Measurements from ENCODE around the gene SLC25A26. TPM values are rescaled to one million over a fixed set of nuclear protein-coding genes. Genes with fewer than 3 reads are reported as not detected.

The SLC25A26 gene
- total RNA-seq, 2 donors from 2014 or later = 17.1 to 17.8 TPM

GRCh38 chr3:66411961-66412887 lies 191.4 kb downstream of the SLC25A26 start:
- Histone ChIP-seq H3K9me3 (no peaks in the 10 kb centered on the region), H3K36me3 (no peaks in the 10 kb centered on the region), H3K4me3 (no peak overlapping the region), H3K27ac (no peak overlapping the region), H3K4me1 (peaks cover 9% of the 10 kb centered on the region), H3K9ac (ENCODE audit: low read depth in 2 of 2, low read length in 2 of 2) (no peak overlapping the region), H3K27me3 (no peaks in the 10 kb centered on the region)
- no peak for TF ChIP-seq CTCF (IDR thresholded peaks at IDR 0.05)
- no peak for DNase-seq
- intact Hi-C loops (cut with DNase I) = no loop called here

GRCh38 chr3:66413151-66413751 lies 192.4 kb downstream of the SLC25A26 start:
- H3K9me3 ChIP-seq = no peaks in the 10 kb centered on the region
- H3K36me3 ChIP-seq = no peaks in the 10 kb centered on the region
- no peak overlapping the region for H3K9ac ChIP-seq (ENCODE audit: low read depth in 2 of 2, low read length in 2 of 2)
- H3K4me1 ChIP-seq = peaks cover 5% of the 10 kb centered on the region
- no peak for DNase-seq
- H3K27me3 ChIP-seq = no peaks in the 10 kb centered on the region
- H3K4me3 ChIP-seq = no peak overlapping the region
- H3K27ac ChIP-seq = no peak overlapping the region
- intact Hi-C loops (cut with DNase I) = no loop called here
- no peak for TF ChIP-seq CTCF (IDR thresholded peaks at IDR 0.05)

DNA sequence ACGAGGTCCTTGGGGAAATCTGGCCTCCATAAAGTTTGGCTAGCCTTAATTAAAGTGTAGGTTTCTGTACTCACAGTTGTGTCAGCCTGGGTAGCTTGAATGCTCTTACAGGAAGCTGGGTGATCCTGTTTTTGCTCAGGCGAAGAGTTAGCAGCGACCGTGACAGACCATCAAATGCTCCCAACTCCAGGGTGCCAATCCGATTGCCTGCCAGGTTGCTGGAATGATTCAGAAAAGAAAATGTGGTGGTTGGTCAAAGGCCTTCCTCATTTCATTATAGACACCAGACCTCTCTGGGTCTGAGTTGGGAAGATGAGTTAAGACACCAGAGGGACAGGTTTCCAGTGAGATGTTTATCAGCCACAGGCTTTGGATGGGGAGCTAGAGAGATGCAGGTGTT lies 194.0 kb downstream of the SLC25A26 start:
- peaks cover 3% of the 10 kb centered on the region for H3K4me1 ChIP-seq
- no peak overlapping the region for H3K4me3 ChIP-seq
- no peaks in the 10 kb centered on the region for H3K27me3 ChIP-seq
- DNase-seq = no peak
- intact Hi-C loops (cut with DNase I) = no loop called here
- no peak for TF ChIP-seq CTCF (IDR thresholded peaks at IDR 0.05)
- H3K36me3 ChIP-seq = no peaks in the 10 kb centered on the region
- no peak overlapping the region for H3K9ac ChIP-seq (ENCODE audit: low read depth in 2 of 2, low read length in 2 of 2)
- H3K27ac ChIP-seq = no peak overlapping the region
- no peaks in the 10 kb centered on the region for H3K9me3 ChIP-seq

DNA sequence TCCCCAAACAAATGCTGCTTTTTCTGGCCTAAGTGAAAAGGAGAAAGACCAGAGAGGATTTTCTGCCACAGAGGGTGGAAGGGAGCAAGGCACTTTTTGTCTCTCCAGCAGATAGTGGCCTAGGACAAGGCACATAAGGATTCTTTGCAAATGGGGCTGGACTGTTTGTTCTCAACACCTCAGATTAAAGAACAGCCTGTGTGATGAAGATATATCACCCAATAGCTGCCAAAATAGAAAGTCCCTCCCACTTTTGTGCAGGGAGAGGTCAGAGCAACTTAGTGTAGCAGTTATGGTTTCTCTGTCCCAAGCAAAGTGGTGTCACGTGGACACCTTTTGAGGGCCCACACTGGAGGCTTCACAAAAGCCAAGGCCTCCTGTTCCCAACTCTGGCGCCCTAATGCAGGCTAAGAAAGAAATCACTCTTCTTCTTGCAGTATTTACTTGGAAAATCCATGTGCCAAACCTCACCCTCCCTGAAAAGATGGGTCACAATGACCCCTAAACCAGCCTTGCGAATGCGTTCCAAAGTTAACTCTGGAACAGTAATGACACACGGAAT lies 195.1 kb downstream of the SLC25A26 start:
- Histone ChIP-seq H3K27ac (no peak overlapping the region), H3K9ac (ENCODE audit: low read depth in 2 of 2, low read length in 2 of 2) (no peak overlapping the region), H3K4me1 (peaks cover 3% of the 10 kb centered on the region), H3K27me3 (no peaks in the 10 kb centered on the region), H3K36me3 (no peaks in the 10 kb centered on the region), H3K4me3 (no peak overlapping the region), H3K9me3 (no peaks in the 10 kb centered on the region)
- no peak for DNase-seq
- no peak for TF ChIP-seq CTCF (IDR thresholded peaks at IDR 0.05)
- intact Hi-C loops (cut with DNase I) = no loop called here

DNA sequence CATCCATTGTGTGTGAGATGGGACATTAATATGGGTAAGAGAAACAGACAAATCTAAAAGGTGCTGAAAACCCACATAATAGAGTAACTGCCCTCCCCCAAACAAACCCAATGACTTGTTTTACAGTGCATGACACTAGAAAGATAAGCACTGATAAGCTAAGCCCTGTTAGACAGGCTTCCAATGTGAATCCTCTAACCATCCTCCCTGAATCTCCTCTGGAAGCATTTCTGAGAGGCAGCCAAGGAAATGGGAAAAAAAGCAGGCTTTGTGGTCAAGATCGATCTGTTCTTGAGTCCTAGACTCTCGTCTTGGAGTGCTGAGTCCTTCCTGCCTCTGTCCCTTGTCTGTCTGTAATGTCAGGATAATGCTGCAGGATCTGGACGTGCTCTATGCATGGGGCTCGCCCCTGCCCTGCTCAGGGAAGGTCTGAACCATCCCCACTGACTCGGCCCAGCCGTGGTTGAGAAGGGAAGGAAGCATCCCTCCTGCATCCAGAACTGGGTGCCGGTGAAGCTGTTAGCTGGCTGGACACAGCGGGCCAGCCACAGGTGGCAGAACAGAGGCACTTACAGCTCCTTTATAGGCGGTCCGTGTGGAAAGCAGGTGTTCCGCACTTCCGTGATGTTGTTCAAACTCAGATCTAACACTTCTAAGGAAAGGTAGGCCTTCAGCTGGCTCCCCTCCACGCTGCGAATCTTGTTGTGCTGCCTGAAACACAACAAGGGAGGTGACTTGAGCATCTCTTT lies 195.9 kb downstream of the SLC25A26 start:
- Histone ChIP-seq H3K27me3 (no peaks in the 10 kb centered on the region), H3K4me3 (no peak overlapping the region), H3K9ac (ENCODE audit: low read depth in 2 of 2, low read length in 2 of 2) (peak overlapping the region in 1 of 2 donors; percentile 31), H3K27ac (no peak overlapping the region), H3K4me1 (peaks cover 3% of the 10 kb centered on the region), H3K9me3 (no peaks in the 10 kb centered on the region), H3K36me3 (no peaks in the 10 kb centered on the region)
- intact Hi-C loops (cut with DNase I) = no loop called here
- TF ChIP-seq CTCF (IDR thresholded peaks at IDR 0.05) = no peak
- peak; percentile 51 for DNase-seq

Data from colonic mucosa (tissue), 4 donors.